GM12878 (cell line): ENCODE results near the gene PRKCB.

Experiments used
- CHD1 ChIP-seq: IDR thresholded peaks from 2 replicates; pipeline ENCODE4 v1.6.1; 2012; ENCODE audit warnings: low read depth, low read length, improper control_type of control experiment
- EP300 ChIP-seq, 2 experiments: fragments of 150-350 bp in 1 of 2; IDR thresholded peaks; 2 replicates each; pipeline ENCODE4 v1.6.1; 2011 to 2012; ENCODE audit warnings: low read depth in 2 of 2, low read length in 2 of 2, borderline replicate concordance in 1 of 2, improper control_type of control experiment in 1 of 2, inconsistent platforms in 1 of 2; ENCODE audit not compliant: control insufficient read depth in 1 of 2
- KDM1A ChIP-seq: fragments of 200-600 bp; sonication (generic); IDR thresholded peaks from 2 replicates; pipeline ENCODE4 v1.6.1; 2016; ENCODE audit warnings: borderline replicate concordance
- POLR2AphosphoS5 ChIP-seq: IDR thresholded peaks from 2 replicates; pipeline ENCODE4 v1.6.1; 2011; ENCODE audit warnings: mild to moderate bottlenecking, low read length, inconsistent platforms
- RAD21 ChIP-seq: IDR thresholded peaks from 2 replicates; pipeline ENCODE4 v1.6.1; 2011; ENCODE audit warnings: mild to moderate bottlenecking, low read depth, low read length, moderate library complexity; ENCODE audit not compliant: insufficient read depth
- SIX5 ChIP-seq: IDR thresholded peaks from 2 replicates; pipeline ENCODE4 v1.6.1; 2011; ENCODE audit warnings: mild to moderate bottlenecking, low read depth, low read length, moderate library complexity; ENCODE audit not compliant: severe bottlenecking
- SUZ12 ChIP-seq: fragments of 200-600 bp; sonication (generic); IDR thresholded peaks from one replicate; pipeline ENCODE4 v1.6.1; 2018; ENCODE audit warnings: antibody characterized with exemption, mild to moderate bottlenecking; ENCODE audit not compliant: unreplicated experiment
- TF ChIP-seq, protein P1 (sequence below): IDR thresholded peaks from 2 replicates; pipeline ENCODE4 v1.6.1; 2012; ENCODE audit warnings: mild to moderate bottlenecking, low read depth, low read length

DNA sequence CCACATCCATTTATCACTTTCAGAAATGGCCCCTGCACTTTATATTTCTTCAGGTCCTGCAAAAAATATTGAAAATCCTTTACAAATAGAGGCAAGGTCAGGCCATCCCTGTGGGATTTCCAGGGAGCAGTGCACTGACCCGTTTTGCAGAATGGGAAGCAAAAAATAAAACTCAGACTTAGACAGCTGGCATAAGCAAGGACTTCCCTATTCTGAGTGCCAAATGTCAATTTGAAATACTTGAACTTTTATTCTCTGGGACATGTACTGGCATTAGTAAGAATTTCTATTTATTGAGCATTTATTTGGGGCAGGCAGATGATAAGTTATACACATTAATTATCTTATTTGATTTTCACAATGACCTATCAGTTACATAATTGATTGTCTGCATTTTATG, 32.4 kb downstream of the PRKCB start:
- TF ChIP-seq SUZ12 (no peak), POLR2AphosphoS5 (no peak), CHD1 (no peak), SIX5 (no peak), RAD21 (no peak), EP300 (IDR thresholded peaks at IDR 0.05; ENCODE audit: borderline replicate concordance in 1 of 2, control insufficient read depth in 1 of 2, low read depth in 2 of 2, low read length in 2 of 2) (no peak), KDM1A (no peak)
- TF ChIP-seq, protein P1, sequence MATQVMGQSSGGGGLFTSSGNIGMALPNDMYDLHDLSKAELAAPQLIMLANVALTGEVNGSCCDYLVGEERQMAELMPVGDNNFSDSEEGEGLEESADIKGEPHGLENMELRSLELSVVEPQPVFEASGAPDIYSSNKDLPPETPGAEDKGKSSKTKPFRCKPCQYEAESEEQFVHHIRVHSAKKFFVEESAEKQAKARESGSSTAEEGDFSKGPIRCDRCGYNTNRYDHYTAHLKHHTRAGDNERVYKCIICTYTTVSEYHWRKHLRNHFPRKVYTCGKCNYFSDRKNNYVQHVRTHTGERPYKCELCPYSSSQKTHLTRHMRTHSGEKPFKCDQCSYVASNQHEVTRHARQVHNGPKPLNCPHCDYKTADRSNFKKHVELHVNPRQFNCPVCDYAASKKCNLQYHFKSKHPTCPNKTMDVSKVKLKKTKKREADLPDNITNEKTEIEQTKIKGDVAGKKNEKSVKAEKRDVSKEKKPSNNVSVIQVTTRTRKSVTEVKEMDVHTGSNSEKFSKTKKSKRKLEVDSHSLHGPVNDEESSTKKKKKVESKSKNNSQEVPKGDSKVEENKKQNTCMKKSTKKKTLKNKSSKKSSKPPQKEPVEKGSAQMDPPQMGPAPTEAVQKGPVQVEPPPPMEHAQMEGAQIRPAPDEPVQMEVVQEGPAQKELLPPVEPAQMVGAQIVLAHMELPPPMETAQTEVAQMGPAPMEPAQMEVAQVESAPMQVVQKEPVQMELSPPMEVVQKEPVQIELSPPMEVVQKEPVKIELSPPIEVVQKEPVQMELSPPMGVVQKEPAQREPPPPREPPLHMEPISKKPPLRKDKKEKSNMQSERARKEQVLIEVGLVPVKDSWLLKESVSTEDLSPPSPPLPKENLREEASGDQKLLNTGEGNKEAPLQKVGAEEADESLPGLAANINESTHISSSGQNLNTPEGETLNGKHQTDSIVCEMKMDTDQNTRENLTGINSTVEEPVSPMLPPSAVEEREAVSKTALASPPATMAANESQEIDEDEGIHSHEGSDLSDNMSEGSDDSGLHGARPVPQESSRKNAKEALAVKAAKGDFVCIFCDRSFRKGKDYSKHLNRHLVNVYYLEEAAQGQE, result no peak
